Sigmoid colon (tissue), 7 donors: ENCODE data around the gene S1PR3. TPM values are rescaled to one million over a fixed set of nuclear protein-coding genes. Genes with fewer than 3 reads are reported as not detected.

Experiments
- DNase-seq: peaks from one replicate; pipeline ENCODE4 v3.0.0-alpha.2; 2019
- H3K27ac ChIP-seq, 4 donors: fragments of 200-600 bp; sonication (generic); one replicate each; pipeline ENCODE4 v1.5.1; 2016 to 2019; ENCODE audit warnings: mild to moderate bottlenecking in 1 of 4
- H3K27me3 ChIP-seq, 3 donors: fragments of 200-600 bp; sonication (generic); one replicate each; pipeline ENCODE4 v1.5.1; 2019; ENCODE audit warnings: mild to moderate bottlenecking in 1 of 3
- H3K36me3 ChIP-seq, 4 donors: fragments of 200-600 bp; sonication (generic); one replicate each; pipeline ENCODE4 v1.5.1; 2016 to 2019
- H3K4me1 ChIP-seq, 4 donors: fragments of 200-600 bp; sonication (generic); one replicate each; pipeline ENCODE4 v1.5.1; 2017 to 2019
- H3K4me3 ChIP-seq, 4 donors: fragments of 200-600 bp; sonication (generic); one replicate each; pipeline ENCODE4 v1.5.1; 2017 to 2019; ENCODE audit warnings: mild to moderate bottlenecking in 2 of 4, moderate library complexity in 1 of 4
- H3K9me3 ChIP-seq, 4 donors: fragments of 200-600 bp in 3 of 4; sonication (generic) in 3 of 4; one replicate each; pipeline versions ENCODE4 v1.5.1 to v1.6.1; 2013 to 2019
- CTCF ChIP-seq, 4 experiments: fragments of 450-650 bp in 3 of 4; fragments of 200-600 bp in 1 of 4; IDR thresholded peaks; one replicate each; pipeline ENCODE4 v1.5.1; 2016 to 2019; ENCODE audit warnings: antibody characterized with exemption in 4 of 4, mild to moderate bottlenecking in 3 of 4, moderate library complexity in 2 of 4
- EP300 ChIP-seq, 4 donors: sonication (generic); formaldehyde crosslinking; IDR thresholded peaks; one replicate each; pipeline ENCODE4 v1.6.1; 2017; ENCODE audit warnings: antibody characterized with exemption in 4 of 4
- POLR2A ChIP-seq, 2 donors: fragments of 450-650 bp; IDR thresholded peaks; one replicate each; pipeline ENCODE4 v1.6.1; 2016; ENCODE audit warnings: antibody characterized with exemption in 2 of 2, mild to moderate bottlenecking in 2 of 2, moderate library complexity in 2 of 2
- POLR2AphosphoS5 ChIP-seq, 4 donors: sonication (generic); formaldehyde crosslinking; IDR thresholded peaks; one replicate each; pipeline ENCODE4 v1.6.1; 2017; ENCODE audit warnings: antibody characterized with exemption in 4 of 4
- WGBS, 2 donors: extraction: QIAGEN DNeasy Blood & Tissue Kit; methylation state at CpG; one replicate each; pipeline ENCODE4 v1.1.7; 2013; 5-methylcytosine and 5-hydroxymethylcytosine counted together
- intact Hi-C: fragments of 100-400 bp; cut with DNase I; formaldehyde crosslinking; loops from one replicate; pipeline ENCODE4 v1.15.1; 2023
- polyA plus RNA-seq, 3 donors: library from polyadenylated mRNA; stranded (reverse); fragments of 200-250 nt; gene quantifications; one replicate each; pipeline ENCODE4 v1.2.3, GENCODE V29; 2013
- total RNA-seq, 4 donors: library from RNA; depleted of rRNA; stranded (reverse); fragments of >200 nt; gene quantifications; one replicate each; pipeline ENCODE4 v1.1.0, GENCODE V29; 2016
- donor health status: healthy with polysubstance abuse.
- donor health status: Bipolar disorder and iron deficiency.
- donor health status: healthy.

S1PR3 gene
- total and polyA plus RNA-seq, 7 donors, result 0.23 to 33.0 (median 10.4) TPM

GRCh38 chr9:88947581-88948573 is 43.4 kb upstream of the S1PR3 start:
- Histone ChIP-seq H3K27me3 (no peaks in the 10 kb centered on the region), H3K27ac (peak overlapping the region in 2 of 4 donors; percentile 37 to 60), H3K36me3 (no peaks in the 10 kb centered on the region), H3K4me3 (no peak overlapping the region), H3K4me1 (peaks cover 0 to 47% (median 44%) of the 10 kb centered on the region in 4 donors), H3K9me3 (no peaks in the 10 kb centered on the region)
- intact Hi-C loops, result loop anchor here (5.0 kb wide), 1 partner anchor 201 kb away; no protein-coding TSS in a partner anchor
- TF ChIP-seq POLR2AphosphoS5 (IDR thresholded peaks at IDR 0.05) (peak in 1 of 4 donors; percentile 15), POLR2A (IDR thresholded peaks at IDR 0.05) (no peak)
- WGBS, 2 donors, result 60 to 92% methylated on average over 5 of the region's 5 CpGs
- DNase-seq, result no peak

- peaks cover 0 to 55% (median 48%) of the 10 kb centered on the region in 4 donors for H3K4me1 ChIP-seq
- no peaks in the 10 kb centered on the region for H3K36me3 ChIP-seq
- DNase-seq, result peak; percentile 78
- TF ChIP-seq POLR2AphosphoS5 (IDR thresholded peaks at IDR 0.05) (peak; percentile 70 to 88 (median 84)), POLR2A (IDR thresholded peaks at IDR 0.05) (no peak), EP300 (IDR thresholded peaks at IDR 0.05) (peak in 2 of 4 donors; percentile 51 to 76)
- H3K27ac ChIP-seq, result peak overlapping the region; percentile 24 to 79 (median 77)
- intact Hi-C loops, result loop anchor here (5.0 kb wide), 1 partner anchor 202 kb away; no protein-coding TSS in a partner anchor
- H3K27me3 ChIP-seq, result no peaks in the 10 kb centered on the region
- WGBS, 2 donors, result 18 to 35% methylated on average over 9 of the region's 9 CpGs
- H3K4me3 ChIP-seq, result no peak overlapping the region
- no peaks in the 10 kb centered on the region for H3K9me3 ChIP-seq
These were observed 41.8 kb upstream of the S1PR3 start for GRCh38 chr9:88949425-88949824.

- WGBS, 2 donors, result 40 to 47% methylated on average over 1 of the region's 1 CpG
- peak overlapping the region; percentile 24 to 79 (median 77) for H3K27ac ChIP-seq
- H3K27me3 ChIP-seq, result no peaks in the 10 kb centered on the region
- H3K4me3 ChIP-seq, result no peak overlapping the region
- DNase-seq, result no peak
- H3K4me1 ChIP-seq, result peaks cover 0 to 55% (median 48%) of the 10 kb centered on the region in 4 donors
- TF ChIP-seq POLR2A (IDR thresholded peaks at IDR 0.05), result no peak
- no peak for TF ChIP-seq EP300 (IDR thresholded peaks at IDR 0.05)
- no peak for TF ChIP-seq CTCF (IDR thresholded peaks at IDR 0.05)
- TF ChIP-seq POLR2AphosphoS5 (IDR thresholded peaks at IDR 0.05), result no peak
- no peaks in the 10 kb centered on the region for H3K9me3 ChIP-seq
- no peaks in the 10 kb centered on the region for H3K36me3 ChIP-seq
- intact Hi-C loops, result loop anchor here (5.0 kb wide), 1 partner anchor 203 kb away; no protein-coding TSS in a partner anchor
These were observed 41.3 kb upstream of the S1PR3 start for GRCh38 chr9:88949961-88950340.

- H3K4me1 ChIP-seq, result peaks cover 0 to 55% (median 48%) of the 10 kb centered on the region in 4 donors
- H3K27me3 ChIP-seq, result no peaks in the 10 kb centered on the region
- no peak overlapping the region for H3K4me3 ChIP-seq
- TF ChIP-seq POLR2A (IDR thresholded peaks at IDR 0.05) (no peak), POLR2AphosphoS5 (IDR thresholded peaks at IDR 0.05) (peak; percentile 22 to 37 (median 33)), EP300 (IDR thresholded peaks at IDR 0.05) (peak in 1 of 4 donors; percentile 18), CTCF (IDR thresholded peaks at IDR 0.05) (no peak)
- intact Hi-C loops, result no loop called here
- H3K9me3 ChIP-seq, result no peaks in the 10 kb centered on the region
- WGBS, 2 donors, result 76 to 77% methylated on average over 10 of the region's 10 CpGs
- H3K27ac ChIP-seq, result peak overlapping the region; percentile 24 to 79 (median 77)
- H3K36me3 ChIP-seq, result no peaks in the 10 kb centered on the region
- no peak for DNase-seq
These were observed 40.7 kb upstream of the S1PR3 start for GRCh38 chr9:88950341-88951154.

GRCh38 chr9:88951155-88951542 is 40.1 kb upstream of the S1PR3 start:
- WGBS, 2 donors, result 94 to 100% methylated on average over 1 of the region's 1 CpG
- TF ChIP-seq POLR2A (IDR thresholded peaks at IDR 0.05) (no peak), EP300 (IDR thresholded peaks at IDR 0.05) (no peak), POLR2AphosphoS5 (IDR thresholded peaks at IDR 0.05) (no peak), CTCF (IDR thresholded peaks at IDR 0.05) (no peak)
- DNase-seq, result no peak
- H3K27me3 ChIP-seq, result no peaks in the 10 kb centered on the region
- peaks cover 0 to 55% (median 48%) of the 10 kb centered on the region in 4 donors for H3K4me1 ChIP-seq
- intact Hi-C loops, result no loop called here
- peak overlapping the region in 3 of 4 donors; percentile 77 to 79 (median 77) for H3K27ac ChIP-seq
- H3K36me3 ChIP-seq, result no peaks in the 10 kb centered on the region
- no peaks in the 10 kb centered on the region for H3K9me3 ChIP-seq
- H3K4me3 ChIP-seq, result no peak overlapping the region
